ENCODE measurements around the gene HSPA1B. TPM values are rescaled to one million over a fixed set of nuclear protein-coding genes. Genes with fewer than 3 reads are reported as not detected.
"Not testable (repeated sequence)": the region's sequence is repeated elsewhere in the genome, so short reads cannot be mapped to it uniquely, and the experiment has no call there.

The HSPA1B gene
- total RNA-seq, 4 donors from 2014 or later = 85.7 to 199 (median 146) TPM

- Histone ChIP-seq H3K4me1 (peaks cover 7 to 41% (median 22%) of the 10 kb centered on the region in 4 donors), H3K27me3 (no peaks in the 10 kb centered on the region), H3K36me3 (peaks cover 0 to 43% (median 0%) of the 10 kb centered on the region in 3 donors), H3K4me3 (peak overlapping the region; percentile 29 to 97 (median 80)), H3K27ac (peak overlapping the region; percentile 44 to 97 (median 95)), H3K9me3 (no peaks in the 10 kb centered on the region)
- DNase-seq = no peak
- no peak for TF ChIP-seq POLR2A (IDR thresholded peaks at IDR 0.05)
- TF ChIP-seq, protein P1, sequence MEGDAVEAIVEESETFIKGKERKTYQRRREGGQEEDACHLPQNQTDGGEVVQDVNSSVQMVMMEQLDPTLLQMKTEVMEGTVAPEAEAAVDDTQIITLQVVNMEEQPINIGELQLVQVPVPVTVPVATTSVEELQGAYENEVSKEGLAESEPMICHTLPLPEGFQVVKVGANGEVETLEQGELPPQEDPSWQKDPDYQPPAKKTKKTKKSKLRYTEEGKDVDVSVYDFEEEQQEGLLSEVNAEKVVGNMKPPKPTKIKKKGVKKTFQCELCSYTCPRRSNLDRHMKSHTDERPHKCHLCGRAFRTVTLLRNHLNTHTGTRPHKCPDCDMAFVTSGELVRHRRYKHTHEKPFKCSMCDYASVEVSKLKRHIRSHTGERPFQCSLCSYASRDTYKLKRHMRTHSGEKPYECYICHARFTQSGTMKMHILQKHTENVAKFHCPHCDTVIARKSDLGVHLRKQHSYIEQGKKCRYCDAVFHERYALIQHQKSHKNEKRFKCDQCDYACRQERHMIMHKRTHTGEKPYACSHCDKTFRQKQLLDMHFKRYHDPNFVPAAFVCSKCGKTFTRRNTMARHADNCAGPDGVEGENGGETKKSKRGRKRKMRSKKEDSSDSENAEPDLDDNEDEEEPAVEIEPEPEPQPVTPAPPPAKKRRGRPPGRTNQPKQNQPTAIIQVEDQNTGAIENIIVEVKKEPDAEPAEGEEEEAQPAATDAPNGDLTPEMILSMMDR (IDR thresholded peaks at IDR 0.05) = no peak
Observed at GRCh38 chr6:31836474-31837368, 9.2 kb downstream of the HSPA1B start.

DNA sequence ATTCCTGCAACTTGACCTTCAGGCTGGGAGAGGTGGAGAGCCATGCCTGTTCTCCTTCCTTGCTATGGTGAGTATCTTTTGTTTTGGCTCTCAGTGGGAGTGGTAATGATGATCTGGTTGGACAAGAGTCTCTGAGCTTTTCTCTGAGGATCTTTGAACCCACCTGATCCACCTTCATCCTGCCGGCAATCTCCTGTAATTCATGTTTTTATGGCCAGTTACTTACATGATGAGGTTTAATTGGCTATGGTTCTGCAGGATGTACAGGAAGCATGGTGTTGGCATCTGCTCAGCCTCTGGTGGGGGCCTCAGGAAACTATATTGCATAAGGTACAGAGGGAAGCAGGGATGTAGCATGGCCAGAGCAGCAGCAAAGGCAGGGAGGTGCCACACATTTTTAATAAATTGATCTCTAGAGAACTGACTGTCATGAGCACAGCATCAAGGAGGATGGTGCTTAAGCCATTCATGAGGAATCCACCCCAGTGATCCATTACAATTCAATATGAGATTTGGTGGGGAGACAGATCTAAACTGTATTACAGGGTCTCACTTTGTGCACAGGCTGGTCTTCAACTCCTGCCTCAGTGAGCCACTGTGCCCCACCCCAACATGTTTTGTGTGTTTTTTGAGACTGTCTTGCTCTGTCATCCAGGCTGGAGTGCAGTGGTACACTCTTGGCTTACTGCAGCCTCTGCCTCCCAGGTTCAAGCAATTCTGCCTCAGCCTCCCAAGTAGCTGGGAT is 10.0 kb downstream of the HSPA1B start:
- Histone ChIP-seq H3K4me1 (peaks cover 7 to 37% (median 22%) of the 10 kb centered on the region in 4 donors), H3K27me3 (no peaks in the 10 kb centered on the region), H3K9me3 (no peaks in the 10 kb centered on the region), H3K27ac (peak overlapping the region; percentile 44 to 97 (median 95)), H3K36me3 (peaks cover 0 to 43% (median 0%) of the 10 kb centered on the region in 3 donors), H3K4me3 (peak overlapping the region in 2 of 4 donors; percentile 19 to 97)
- peak in 1 of 2 donors; percentile 34 for TF ChIP-seq POLR2A (IDR thresholded peaks at IDR 0.05)
- TF ChIP-seq, protein P1 (IDR thresholded peaks at IDR 0.05) = peak in 3 of 6 experiments; percentile 17 to 22 (median 19)
- peak in 1 of 3 donors; percentile 65 for DNase-seq

GRCh38 chr6:31838114-31838553 is 10.6 kb downstream of the HSPA1B start:
- not testable (repeated sequence) for DNase-seq, H3K27me3 ChIP-seq, H3K4me3 ChIP-seq, H3K9me3 ChIP-seq
- peaks cover 7 to 37% (median 22%) of the 10 kb centered on the region in 4 donors for H3K4me1 ChIP-seq
- peak overlapping the region in 2 of 4 donors; percentile 96 to 97 for H3K27ac ChIP-seq
- H3K36me3 ChIP-seq = peaks cover 0 to 43% (median 0%) of the 10 kb centered on the region in 3 donors

- Histone ChIP-seq H3K4me3 (no peak overlapping the region), H3K36me3 (peaks cover 0 to 43% (median 0%) of the 10 kb centered on the region in 3 donors), H3K9me3 (no peaks in the 10 kb centered on the region), H3K27me3 (no peaks in the 10 kb centered on the region), H3K27ac (no peak overlapping the region), H3K4me1 (peaks cover 7 to 33% (median 20%) of the 10 kb centered on the region in 4 donors)
- TF ChIP-seq, protein P1 (IDR thresholded peaks at IDR 0.05) = no peak
- no peak for TF ChIP-seq POLR2A (IDR thresholded peaks at IDR 0.05)
- no peak for DNase-seq
Observed at GRCh38 chr6:31838968-31839367, 11.4 kb downstream of the HSPA1B start.

GRCh38 chr6:31839779-31840126 is 12.2 kb downstream of the HSPA1B start:
- not testable (repeated sequence) for H3K27ac ChIP-seq, H3K4me3 ChIP-seq, DNase-seq, H3K27me3 ChIP-seq, H3K9me3 ChIP-seq
- peaks cover 0 to 43% (median 0%) of the 10 kb centered on the region in 3 donors for H3K36me3 ChIP-seq
- peaks cover 7 to 33% (median 18%) of the 10 kb centered on the region in 4 donors for H3K4me1 ChIP-seq

DNA sequence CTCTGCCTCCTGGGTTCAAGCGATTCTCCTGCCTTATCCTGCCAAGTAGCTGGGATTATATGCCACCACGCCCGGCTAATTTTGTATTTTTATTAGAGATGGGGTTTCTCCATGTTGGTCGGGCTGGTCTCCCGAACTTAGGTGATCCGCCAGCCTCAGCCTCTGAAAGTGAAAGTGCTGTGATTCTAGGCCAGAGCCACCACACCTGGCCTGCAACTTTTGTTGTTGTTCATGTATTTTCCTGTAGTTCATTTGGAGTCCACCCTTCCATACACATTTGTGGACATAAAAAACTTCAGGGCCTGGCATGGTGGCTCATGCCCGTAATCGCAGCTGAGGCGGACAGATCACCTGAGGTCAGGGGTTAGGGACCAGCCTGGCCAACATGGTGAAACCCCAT is 14.5 kb downstream of the HSPA1B start:
- H3K27me3 ChIP-seq = no peaks in the 10 kb centered on the region
- no peaks in the 10 kb centered on the region for H3K9me3 ChIP-seq
- no peak overlapping the region for H3K4me3 ChIP-seq
- DNase-seq = no peak
- TF ChIP-seq, protein P1 (IDR thresholded peaks at IDR 0.05) = no peak
- no peak for TF ChIP-seq POLR2A (IDR thresholded peaks at IDR 0.05)
- H3K4me1 ChIP-seq = peaks cover 0 to 20% (median 9%) of the 10 kb centered on the region in 4 donors
- H3K27ac ChIP-seq = no peak overlapping the region
- H3K36me3 ChIP-seq = peaks cover 0 to 42% (median 0%) of the 10 kb centered on the region in 3 donors

Measured in Peyer's patch (tissue), 4 donors.